Thoracic aorta (tissue), 2 donors: Measurements from ENCODE around the gene PLEKHA6. TPM values are rescaled to one million over a fixed set of nuclear protein-coding genes. Genes with fewer than 3 reads are reported as not detected.

Experiments
- ATAC-seq: fragments of 150-250 bp; one replicate; pipeline ENCODE4 v1.8.0; 2017; ENCODE audit warnings: low read depth; ENCODE audit not compliant: insufficient number of reproducible peaks, low FRiP score
- DNase-seq: peaks from one replicate; pipeline ENCODE4 v3.0.0-alpha.2; 2020; ENCODE audit warnings: low spot score
- H3K27ac ChIP-seq, 2 donors: fragments of 200-600 bp; sonication (generic); 1 replicate in 1 of 2; 2 replicates in 1 of 2; pipeline ENCODE4 v1.5.1; 2016; ENCODE audit warnings: mild to moderate bottlenecking in 2 of 2, moderate library complexity in 2 of 2
- H3K27me3 ChIP-seq: fragments of 200-600 bp; sonication (generic); replicated peaks from 2 replicates; pipeline ENCODE4 v1.6.0; 2016; ENCODE audit warnings: mild to moderate bottlenecking; ENCODE audit not compliant: insufficient read depth
- H3K36me3 ChIP-seq: fragments of 200-600 bp; sonication (generic); one replicate; pipeline ENCODE4 v1.5.1; 2016
- H3K4me1 ChIP-seq, 2 donors: fragments of 200-600 bp; sonication (generic); 1 replicate in 1 of 2; 2 replicates in 1 of 2; pipeline versions ENCODE4 v1.5.1 to v1.6.0; 2016; ENCODE audit warnings: low read depth in 2 of 2, mild to moderate bottlenecking in 1 of 2; ENCODE audit not compliant: control insufficient read depth in 1 of 2
- H3K4me3 ChIP-seq: fragments of 200-600 bp; sonication (generic); 2 replicates; pipeline ENCODE4 v1.5.1; 2016; ENCODE audit warnings: mild to moderate bottlenecking
- H3K9me3 ChIP-seq: fragments of 200-600 bp; sonication (generic); 2 replicates; pipeline ENCODE4 v1.5.1; 2016
- total RNA-seq, 2 donors: library from RNA; depleted of rRNA; stranded (reverse); fragments of >200 nt; gene quantifications; one replicate each; pipeline versions ENCODE4 v1.1.0 to v1.2.3, GENCODE V29; 2016
- TF ChIP-seq, protein P1 (sequence below): fragments of 200-600 bp; sonication (generic); IDR thresholded peaks from one replicate; pipeline ENCODE4 v1.5.1; 2019; ENCODE audit warnings: antibody characterized with exemption

Gene PLEKHA6
- total RNA-seq, 2 donors from 2014 or later, result 5.1 to 6.9 TPM

DNA sequence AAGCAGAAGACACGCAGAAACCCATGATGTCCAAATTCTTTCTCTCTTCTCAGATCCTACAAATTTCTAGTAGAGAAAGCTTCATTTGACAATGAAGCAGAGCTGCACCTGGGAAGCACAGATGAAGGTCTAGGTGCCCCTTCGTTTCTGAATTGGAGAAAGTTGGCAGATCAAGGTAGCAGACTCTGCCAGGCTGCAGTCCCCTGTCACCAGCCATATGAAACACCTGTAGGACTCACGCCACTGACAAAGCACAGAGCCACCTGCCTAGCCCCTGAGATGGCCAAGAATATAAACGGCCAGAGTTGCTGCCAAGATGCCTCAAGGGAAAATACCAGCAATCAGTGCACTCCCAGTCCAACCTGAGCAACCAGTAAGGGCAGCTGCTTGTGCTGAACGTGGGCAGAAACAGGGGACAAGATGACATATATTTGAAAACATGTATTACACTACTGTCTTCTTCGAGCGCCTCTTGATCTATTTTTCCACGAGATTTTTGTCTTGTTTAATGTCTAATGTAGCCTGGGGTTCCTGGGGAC, 20.6 kb upstream of the PLEKHA6 start:
- Histone ChIP-seq H3K27me3 (peaks cover 3% of the 10 kb centered on the region), H3K27ac (no peak overlapping the region), H3K36me3 (no peaks in the 10 kb centered on the region), H3K9me3 (no peaks in the 10 kb centered on the region), H3K4me3 (no peak overlapping the region), H3K4me1 (peaks cover 9 to 21% of the 10 kb centered on the region in 2 donors)
- no peak for DNase-seq
- no peak for ATAC-seq
- TF ChIP-seq, protein P1, sequence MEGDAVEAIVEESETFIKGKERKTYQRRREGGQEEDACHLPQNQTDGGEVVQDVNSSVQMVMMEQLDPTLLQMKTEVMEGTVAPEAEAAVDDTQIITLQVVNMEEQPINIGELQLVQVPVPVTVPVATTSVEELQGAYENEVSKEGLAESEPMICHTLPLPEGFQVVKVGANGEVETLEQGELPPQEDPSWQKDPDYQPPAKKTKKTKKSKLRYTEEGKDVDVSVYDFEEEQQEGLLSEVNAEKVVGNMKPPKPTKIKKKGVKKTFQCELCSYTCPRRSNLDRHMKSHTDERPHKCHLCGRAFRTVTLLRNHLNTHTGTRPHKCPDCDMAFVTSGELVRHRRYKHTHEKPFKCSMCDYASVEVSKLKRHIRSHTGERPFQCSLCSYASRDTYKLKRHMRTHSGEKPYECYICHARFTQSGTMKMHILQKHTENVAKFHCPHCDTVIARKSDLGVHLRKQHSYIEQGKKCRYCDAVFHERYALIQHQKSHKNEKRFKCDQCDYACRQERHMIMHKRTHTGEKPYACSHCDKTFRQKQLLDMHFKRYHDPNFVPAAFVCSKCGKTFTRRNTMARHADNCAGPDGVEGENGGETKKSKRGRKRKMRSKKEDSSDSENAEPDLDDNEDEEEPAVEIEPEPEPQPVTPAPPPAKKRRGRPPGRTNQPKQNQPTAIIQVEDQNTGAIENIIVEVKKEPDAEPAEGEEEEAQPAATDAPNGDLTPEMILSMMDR, result no peak

DNA sequence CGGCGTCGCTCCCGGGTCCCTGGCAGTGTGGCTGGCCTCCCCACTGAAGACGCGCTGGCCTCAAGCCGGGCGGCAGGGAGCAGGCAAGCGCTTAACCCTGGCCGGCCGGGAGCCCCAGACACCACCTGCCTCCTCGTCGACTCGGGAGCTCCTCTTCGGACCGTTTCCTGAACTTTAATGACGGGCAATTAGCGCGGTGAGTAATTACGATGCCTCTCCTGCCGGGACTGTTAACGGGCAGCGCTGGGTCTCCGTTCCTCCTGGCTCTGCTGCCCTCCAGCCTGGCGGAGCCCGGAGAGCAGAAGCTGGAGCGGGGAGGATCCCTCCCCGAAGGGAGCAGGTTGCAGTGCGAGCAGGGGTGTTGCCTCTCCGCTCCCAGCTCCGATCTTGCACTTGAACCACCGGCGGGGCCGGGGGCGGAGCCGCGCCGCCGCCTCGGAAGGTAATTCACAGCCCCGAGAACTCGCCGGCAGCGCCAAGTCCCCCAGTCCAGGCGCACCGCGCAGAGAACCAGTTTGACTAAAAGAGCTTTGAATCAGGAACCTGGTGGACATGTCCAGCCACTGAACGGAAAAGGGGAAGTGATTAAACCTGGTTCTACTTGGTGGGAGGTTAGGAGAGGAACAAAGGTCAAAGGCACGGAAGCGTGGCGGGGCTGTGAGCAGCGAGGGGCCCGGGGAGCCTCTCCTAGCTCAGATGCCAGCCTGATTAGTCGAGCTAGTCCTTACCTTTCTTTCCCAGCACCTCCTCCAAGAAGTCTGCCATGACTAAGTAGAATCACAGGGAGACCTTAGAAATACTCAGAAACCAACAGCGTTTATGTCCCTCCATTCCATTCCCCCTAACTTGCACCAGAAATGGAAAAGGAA, 18.3 kb upstream of the PLEKHA6 start:
- Histone ChIP-seq H3K4me3 (peak overlapping the region; percentile 74), H3K4me1 (peaks cover 9 to 13% of the 10 kb centered on the region in 2 donors), H3K27me3 (peaks cover 3% of the 10 kb centered on the region), H3K27ac (no peak overlapping the region), H3K36me3 (no peaks in the 10 kb centered on the region), H3K9me3 (no peaks in the 10 kb centered on the region)
- TF ChIP-seq, protein P1, result no peak
- DNase-seq (no peak), ATAC-seq (no peak)

DNA sequence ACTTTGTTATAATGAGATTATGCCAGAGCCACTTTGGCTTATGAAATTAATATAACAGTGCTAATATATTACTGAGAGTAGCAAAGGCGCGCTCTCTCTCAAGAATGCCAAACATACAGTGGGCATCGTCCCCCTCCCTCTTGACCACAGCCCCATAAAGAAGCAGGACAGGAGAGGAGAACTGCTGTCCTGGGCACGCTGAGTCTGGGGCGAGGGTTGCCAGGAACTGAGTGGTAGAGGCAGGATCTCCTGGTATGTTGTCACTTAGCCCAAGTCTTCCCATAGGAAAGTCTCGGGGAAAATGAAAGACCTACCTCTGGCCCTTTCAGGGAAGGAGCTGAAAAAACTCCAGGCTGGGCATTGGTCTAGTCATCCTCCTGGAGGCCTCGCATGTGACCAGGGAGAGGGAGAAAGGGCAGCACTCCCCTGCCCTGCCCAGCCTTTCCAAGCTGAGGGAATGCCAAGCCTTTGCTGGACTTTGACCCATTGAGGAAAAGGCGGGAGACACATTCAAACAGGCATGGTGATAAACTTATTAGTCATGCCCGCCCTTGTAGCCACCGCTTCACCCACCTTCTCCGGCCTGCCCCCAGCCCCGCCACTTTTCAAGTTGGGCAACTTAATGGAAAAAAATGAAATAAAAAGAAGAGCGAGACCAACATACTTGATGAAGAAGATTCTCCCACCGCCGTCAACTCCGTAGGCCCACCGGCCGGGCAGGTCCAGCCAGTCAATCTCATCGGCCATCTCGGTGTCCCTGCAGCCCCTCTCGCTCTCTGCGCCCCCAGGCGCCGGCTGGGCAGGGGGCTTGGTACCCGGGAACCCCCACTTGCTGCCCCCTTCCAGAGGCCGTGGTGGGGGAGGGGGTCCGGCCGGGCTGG, 17.4 kb upstream of the PLEKHA6 start:
- DNase-seq (no peak), ATAC-seq (no peak)
- Histone ChIP-seq H3K36me3 (no peaks in the 10 kb centered on the region), H3K9me3 (no peaks in the 10 kb centered on the region), H3K4me3 (peak overlapping the region; percentile 74), H3K27me3 (peaks cover 3% of the 10 kb centered on the region), H3K4me1 (peaks cover 9 to 13% of the 10 kb centered on the region in 2 donors), H3K27ac (no peak overlapping the region)
- TF ChIP-seq, protein P1, result no peak

DNA sequence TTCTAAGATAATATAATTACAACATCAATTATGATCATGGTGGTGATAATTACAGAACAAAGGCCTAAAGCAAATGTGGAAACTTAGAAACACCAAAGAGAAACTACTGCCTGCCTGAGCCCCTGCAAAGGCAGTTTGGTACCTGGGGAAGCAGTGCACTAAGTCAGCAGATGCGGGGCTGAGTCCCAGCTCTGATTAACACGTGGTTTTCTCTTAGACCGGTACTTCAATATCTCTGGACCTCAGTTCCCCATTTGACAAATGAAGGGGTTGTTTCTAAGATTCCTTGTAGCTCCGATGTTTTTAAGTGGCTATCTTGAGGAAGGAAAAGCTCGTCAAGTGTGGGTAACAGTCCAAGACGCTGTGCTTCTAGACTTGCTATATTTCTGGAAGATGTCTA, 16.7 kb upstream of the PLEKHA6 start:
- Histone ChIP-seq H3K4me3 (no peak overlapping the region), H3K9me3 (no peaks in the 10 kb centered on the region), H3K27ac (no peak overlapping the region), H3K27me3 (peaks cover 3% of the 10 kb centered on the region), H3K36me3 (no peaks in the 10 kb centered on the region), H3K4me1 (peaks cover 9 to 13% of the 10 kb centered on the region in 2 donors)
- DNase-seq, result no peak
- TF ChIP-seq, protein P1, result no peak
- no peak for ATAC-seq

DNA sequence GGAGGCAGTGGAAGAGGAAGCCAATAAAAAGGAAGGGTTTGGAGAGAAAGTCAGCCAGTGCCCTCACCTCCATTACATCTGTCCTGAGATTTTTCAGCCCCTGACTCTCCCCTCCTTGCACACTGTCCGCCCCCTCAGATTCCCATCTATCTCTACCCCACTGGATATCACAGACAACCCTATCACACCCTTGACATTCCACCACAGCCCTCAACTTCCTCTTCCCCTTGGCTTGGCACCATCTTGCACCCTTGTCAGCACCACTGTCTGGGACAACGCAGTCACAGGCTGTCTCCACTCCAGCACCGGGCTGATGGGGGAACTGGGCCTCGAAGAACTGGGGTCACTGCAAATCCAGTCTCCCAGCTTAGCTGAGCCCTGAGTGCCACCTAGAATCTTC, 14.2 kb upstream of the PLEKHA6 start:
- DNase-seq, result no peak
- Histone ChIP-seq H3K4me3 (no peak overlapping the region), H3K27me3 (peaks cover 3% of the 10 kb centered on the region), H3K9me3 (no peaks in the 10 kb centered on the region), H3K4me1 (peaks cover 9 to 13% of the 10 kb centered on the region in 2 donors), H3K27ac (no peak overlapping the region), H3K36me3 (no peaks in the 10 kb centered on the region)
- TF ChIP-seq, protein P1, result no peak
- ATAC-seq, result no peak
